Measurements from ENCODE around the gene ATXN10.

DNA sequence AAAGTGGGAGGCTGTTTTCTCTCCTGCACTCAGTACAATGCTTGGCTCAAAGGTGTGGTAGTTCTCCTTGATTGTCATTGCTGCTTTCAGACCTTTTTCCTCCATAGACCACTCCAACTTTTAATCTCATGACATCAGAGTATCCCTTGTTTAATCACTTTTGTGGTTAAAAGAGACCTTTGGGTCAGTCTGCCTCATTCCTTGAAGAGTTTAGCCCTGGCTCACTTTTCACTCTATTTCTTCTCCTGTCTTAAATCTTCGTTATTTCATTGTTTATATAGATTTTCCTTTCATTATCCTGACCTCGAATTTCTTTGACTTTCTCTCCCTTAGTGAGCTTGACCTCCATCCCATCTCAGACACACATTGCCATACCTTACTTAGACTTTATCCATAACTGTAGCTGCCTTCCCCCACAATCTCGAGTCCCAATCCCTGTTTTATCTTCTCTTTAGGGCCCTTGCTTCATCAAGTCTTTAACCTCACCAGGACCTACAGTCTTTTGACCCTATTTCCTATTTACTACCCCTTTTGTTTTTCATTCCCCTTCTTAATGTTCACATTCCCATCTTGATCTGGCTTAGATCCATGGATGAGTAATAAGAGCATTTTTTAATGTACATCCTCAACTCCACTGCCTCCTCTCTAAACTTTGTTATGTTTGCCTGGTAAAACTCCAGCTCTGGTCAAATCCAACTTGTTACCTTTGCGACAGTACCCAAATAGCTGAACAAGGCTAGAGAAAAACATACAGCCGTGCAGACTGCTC is 9.5 kb downstream of the ATXN10 start:
- TF ChIP-seq CTCF (IDR thresholded peaks at IDR 0.05) (no peak), POLR2A (IDR thresholded peaks at IDR 0.05) (no peak)

Measured in esophagus squamous epithelium (tissue), 4 donors.